Measurements from ENCODE around the gene MRPL36. TPM values are rescaled to one million over a fixed set of nuclear protein-coding genes. Genes with fewer than 3 reads are reported as not detected.
"Not testable (repeated sequence)": the region's sequence is repeated elsewhere in the genome, so short reads cannot be mapped to it uniquely, and the experiment has no call there.

MRPL36 gene
- total RNA-seq, 2 experiments from 2014 or later: 41.5 to 46.9 TPM

DNA sequence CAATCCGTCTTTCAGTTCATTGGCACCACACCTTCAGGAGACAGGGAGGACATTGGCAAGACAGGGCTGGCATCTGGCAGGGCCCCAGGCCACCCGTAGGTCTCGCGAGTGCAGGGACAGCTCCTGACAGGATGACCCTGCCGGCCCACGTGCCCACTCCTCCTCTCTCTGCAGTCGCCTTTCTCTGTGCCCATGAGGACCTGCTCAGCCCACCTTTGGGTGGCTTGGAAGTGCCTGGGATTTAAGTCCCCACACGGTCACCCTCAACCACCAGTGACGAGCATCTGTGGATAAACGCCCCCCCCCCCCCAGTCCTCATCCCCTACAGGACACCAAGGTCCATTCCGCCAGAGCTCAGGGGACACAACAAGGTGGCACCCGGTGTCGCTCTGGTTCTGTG, 4.1 kb downstream of the MRPL36 start:
- peaks cover 28% of the 10 kb centered on the region for H3K36me3 Mint-ChIP-seq (ENCODE audit: low read depth)

DNA sequence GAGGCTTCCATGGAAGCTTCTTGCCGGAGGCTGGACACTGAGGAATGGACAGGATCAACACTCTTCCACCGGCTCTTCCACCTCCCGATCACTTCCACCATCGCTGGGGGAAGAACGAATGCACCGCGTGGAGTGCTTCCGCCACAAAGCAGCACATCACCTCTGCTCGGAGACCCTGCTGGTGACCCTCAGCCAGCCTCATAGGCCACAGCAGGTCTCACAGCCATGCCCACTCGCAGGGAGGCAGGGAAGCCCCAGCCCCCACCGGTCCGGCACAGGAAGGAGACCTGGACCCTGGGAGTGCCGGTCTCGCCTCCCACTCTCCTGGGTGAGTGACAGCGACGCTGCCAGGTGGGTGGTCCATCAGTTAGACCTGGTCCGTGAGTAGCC, 4.7 kb downstream of the MRPL36 start:
- Mint-ChIP-seq H3K27ac (peak overlapping the region; percentile 61), H3K4me1 (peaks cover 76% of the 10 kb centered on the region), H3K27me3 (no peaks in the 10 kb centered on the region), H3K9me3 (peaks cover 2% of the 10 kb centered on the region), H3K4me3 (no peak overlapping the region), H3K36me3 (ENCODE audit: low read depth) (peaks cover 28% of the 10 kb centered on the region)
- no peak for DNase-seq
- ChIA-PET POLR2A (no interaction called here), CTCF (no interaction called here)

More for the DNA sequence above, 4.1 kb downstream of the MRPL36 start:
- Mint-ChIP-seq H3K27ac (no peak overlapping the region), H3K9me3 (peaks cover 2% of the 10 kb centered on the region), H3K4me1 (peaks cover 71% of the 10 kb centered on the region), H3K4me3 (no peak overlapping the region), H3K27me3 (no peaks in the 10 kb centered on the region)
- DNase-seq: no peak
- POLR2A ChIA-PET: no interaction called here
- CTCF ChIA-PET: no interaction called here

DNA sequence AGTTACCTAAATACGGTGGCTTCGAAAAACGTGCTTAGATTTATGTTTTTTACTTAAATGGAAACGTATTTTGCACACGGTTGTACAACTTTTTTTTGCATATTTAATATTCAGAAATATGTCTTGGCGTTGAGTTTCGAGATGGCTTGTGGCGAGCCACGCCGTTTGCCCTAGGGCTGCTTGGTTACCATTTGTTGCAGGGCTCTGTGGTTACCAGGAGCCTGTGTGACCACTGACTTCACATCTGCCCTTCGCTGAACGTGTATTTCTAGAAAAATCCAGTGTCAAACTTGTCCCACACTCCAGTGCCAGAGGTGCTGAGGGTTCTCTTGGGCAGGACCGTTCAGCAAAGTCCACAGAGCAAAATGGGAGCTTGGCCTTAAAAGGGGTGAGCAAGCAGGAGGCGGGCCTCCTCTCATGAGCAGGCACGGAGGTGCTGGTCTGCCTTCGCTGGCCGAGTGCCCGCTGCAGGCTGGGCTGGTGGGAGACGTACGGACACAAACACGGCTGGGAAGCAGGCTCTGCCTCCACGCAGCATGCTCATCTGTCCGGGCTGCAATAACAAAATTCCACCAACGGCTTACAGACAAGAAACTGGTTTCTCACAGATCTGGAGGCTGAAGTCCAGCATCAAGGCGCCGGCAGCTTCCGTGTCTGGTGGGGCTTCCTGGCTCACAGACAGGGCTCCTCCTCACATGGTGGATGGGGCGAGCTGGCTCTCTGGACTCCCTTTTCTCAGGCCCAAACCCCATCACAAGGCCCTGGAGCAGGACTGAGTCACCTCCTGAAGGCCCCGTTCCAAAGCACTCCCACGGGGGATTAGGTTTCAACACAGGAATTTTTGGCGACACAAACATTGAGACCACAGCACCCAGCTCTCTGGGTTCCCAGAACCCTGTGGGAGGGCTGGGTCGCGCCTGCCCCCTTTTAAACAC, 5.4 kb downstream of the MRPL36 start:
- peaks cover 26% of the 10 kb centered on the region for H3K36me3 Mint-ChIP-seq (ENCODE audit: low read depth)
- peak overlapping the region; percentile 98 for H3K27ac Mint-ChIP-seq
- CTCF ChIA-PET: no interaction called here
- H3K4me3 Mint-ChIP-seq: peak overlapping the region; percentile 75
- no peaks in the 10 kb centered on the region for H3K27me3 Mint-ChIP-seq
- no peak for DNase-seq
- peaks cover 2% of the 10 kb centered on the region for H3K9me3 Mint-ChIP-seq
- POLR2A ChIA-PET: no interaction called here
- H3K4me1 Mint-ChIP-seq: peaks cover 81% of the 10 kb centered on the region

- H3K9me3 Mint-ChIP-seq: peaks cover 2% of the 10 kb centered on the region
- ChIA-PET POLR2A (interaction anchor here (1.2 kb wide), 1 partner anchor 8 kb away, joined by 5 read pairs; the partner anchor contains the start of gene NDUFS6), CTCF (interaction anchor here (0.5 to 0.7 kb wide), 2 partner anchors 15 to 1661 kb away, joined by 3 to 4 read pairs; no protein-coding TSS in a partner anchor)
- H3K4me3 Mint-ChIP-seq: peak overlapping the region; percentile 75
- peak overlapping the region; percentile 98 for H3K27ac Mint-ChIP-seq
- peaks cover 23% of the 10 kb centered on the region for H3K36me3 Mint-ChIP-seq (ENCODE audit: low read depth)
- no peaks in the 10 kb centered on the region for H3K27me3 Mint-ChIP-seq
- H3K4me1 Mint-ChIP-seq: peaks cover 80% of the 10 kb centered on the region
- DNase-seq: peak; percentile 33
These were observed 6.3 kb downstream of the MRPL36 start for GRCh38 chr5:1793301-1793740.

DNA sequence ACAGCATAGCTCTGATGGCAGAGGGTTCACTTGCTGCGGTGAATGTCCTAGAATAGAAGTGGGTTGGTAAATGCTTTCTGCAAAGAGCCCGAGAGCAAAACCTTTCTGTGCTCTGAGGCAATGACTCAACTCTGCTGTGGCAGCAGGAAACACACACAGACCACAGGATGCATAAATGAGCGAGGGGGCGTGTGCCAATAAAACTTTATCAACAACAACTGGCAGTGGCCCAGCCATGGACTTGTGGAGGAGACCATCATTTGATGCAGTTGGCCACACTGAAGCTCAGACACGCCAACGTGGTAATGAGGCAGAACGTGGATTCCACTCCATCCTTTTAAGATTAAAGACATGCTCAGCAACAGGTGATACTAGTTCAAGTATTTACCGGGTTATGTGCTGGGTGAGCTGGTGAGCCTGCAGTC, 6.8 kb downstream of the MRPL36 start:
- CTCF ChIA-PET: interaction anchor here (0.5 to 0.9 kb wide), 3 partner anchors 8 to 1661 kb away, joined by 3 to 4 read pairs (median 3); no protein-coding TSS in a partner anchor
- peak overlapping the region; percentile 75 for H3K4me3 Mint-ChIP-seq

DNA sequence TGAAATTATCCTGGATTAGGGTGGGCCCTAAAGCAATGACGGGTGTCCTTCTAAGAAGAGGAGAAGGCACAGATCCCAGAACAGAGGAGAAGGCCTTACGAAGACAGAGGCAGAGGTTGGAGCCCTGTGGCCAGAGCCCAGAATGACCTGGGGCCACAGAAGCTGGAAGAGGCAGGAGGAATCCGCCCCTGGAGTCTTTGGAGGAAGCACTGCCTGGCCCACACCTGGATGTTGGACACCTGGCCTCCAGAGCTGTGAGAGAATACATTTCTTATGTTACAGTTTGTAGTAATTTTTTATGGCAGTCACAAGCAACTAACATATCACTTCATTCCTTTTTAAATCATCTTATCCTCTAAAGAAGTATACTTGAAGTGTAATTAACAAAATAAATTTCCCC, 8.5 kb downstream of the MRPL36 start:
- H3K4me1 Mint-ChIP-seq: peaks cover 65% of the 10 kb centered on the region

More for the DNA sequence above, 6.8 kb downstream of the MRPL36 start:
- peak overlapping the region; percentile 98 for H3K27ac Mint-ChIP-seq
- peak; percentile 88 for DNase-seq
- H3K4me1 Mint-ChIP-seq: peaks cover 77% of the 10 kb centered on the region
- peaks cover 19% of the 10 kb centered on the region for H3K36me3 Mint-ChIP-seq (ENCODE audit: low read depth)
- POLR2A ChIA-PET: interaction anchor here (1.2 kb wide), 1 partner anchor 8 kb away, joined by 5 read pairs; the partner anchor contains the start of gene NDUFS6
- peaks cover 2% of the 10 kb centered on the region for H3K9me3 Mint-ChIP-seq
- H3K27me3 Mint-ChIP-seq: no peaks in the 10 kb centered on the region

GRCh38 chr5:1789834-1790471, 9.7 kb downstream of the MRPL36 start:
- Mint-ChIP-seq H3K9me3 (peaks cover 2% of the 10 kb centered on the region), H3K4me3 (no peak overlapping the region), H3K4me1 (peaks cover 64% of the 10 kb centered on the region), H3K27ac (no peak overlapping the region), H3K36me3 (ENCODE audit: low read depth) (peaks cover 4% of the 10 kb centered on the region), H3K27me3 (no peaks in the 10 kb centered on the region)
- DNase-seq: no peak
- ChIA-PET CTCF (no interaction called here), POLR2A (no interaction called here)

More for the DNA sequence above, 8.5 kb downstream of the MRPL36 start:
- Mint-ChIP-seq H3K4me3 (no peak overlapping the region), H3K9me3 (peaks cover 2% of the 10 kb centered on the region), H3K27me3 (no peaks in the 10 kb centered on the region), H3K36me3 (ENCODE audit: low read depth) (peaks cover 4% of the 10 kb centered on the region), H3K27ac (peak overlapping the region; percentile 98)
- CTCF ChIA-PET: no interaction called here
- DNase-seq: no peak
- POLR2A ChIA-PET: no interaction called here

DNA sequence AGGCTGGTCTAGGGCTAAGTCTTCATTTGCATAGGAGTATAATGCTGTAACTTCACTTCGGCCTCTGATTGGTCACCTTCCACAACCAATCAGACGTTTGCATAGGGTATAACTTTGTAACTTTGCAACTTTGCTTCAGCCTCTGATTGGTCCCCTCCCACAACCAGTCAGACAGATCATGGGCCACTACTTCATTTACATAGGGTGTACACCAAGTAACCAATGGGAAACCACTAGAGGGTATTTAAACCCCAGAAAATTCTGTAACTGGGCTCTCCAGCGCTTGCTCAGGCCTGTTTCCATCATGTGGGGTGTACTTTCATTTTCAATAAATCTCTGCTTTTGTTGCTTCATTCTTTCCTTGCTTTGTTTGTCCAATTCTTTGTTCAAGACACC, 10.2 kb downstream of the MRPL36 start:
- DNase-seq; H3K27me3 Mint-ChIP-seq; H3K4me3 Mint-ChIP-seq; H3K36me3 Mint-ChIP-seq (ENCODE audit: low read depth); CTCF ChIA-PET; H3K27ac Mint-ChIP-seq; H3K9me3 Mint-ChIP-seq; POLR2A ChIA-PET: not testable (repeated sequence)
- H3K4me1 Mint-ChIP-seq: peaks cover 62% of the 10 kb centered on the region

GRCh38 chr5:1788828-1789227, 10.8 kb downstream of the MRPL36 start:
- DNase-seq: no peak
- POLR2A ChIA-PET: no interaction called here
- CTCF ChIA-PET: no interaction called here
- Mint-ChIP-seq H3K4me3 (no peak overlapping the region), H3K27me3 (no peaks in the 10 kb centered on the region), H3K36me3 (ENCODE audit: low read depth) (peaks cover 4% of the 10 kb centered on the region), H3K9me3 (peaks cover 2% of the 10 kb centered on the region), H3K4me1 (peaks cover 57% of the 10 kb centered on the region), H3K27ac (no peak overlapping the region)

- H3K9me3 Mint-ChIP-seq: peaks cover 2% of the 10 kb centered on the region
These were observed 11.4 kb downstream of the MRPL36 start for GRCh38 chr5:1788200-1788599.

GRCh38 chr5:1787472-1788047, 12.1 kb downstream of the MRPL36 start:
- Mint-ChIP-seq H3K36me3 (ENCODE audit: low read depth) (no peaks in the 10 kb centered on the region), H3K27me3 (no peaks in the 10 kb centered on the region), H3K9me3 (no peaks in the 10 kb centered on the region), H3K4me1 (peaks cover 52% of the 10 kb centered on the region), H3K4me3 (no peak overlapping the region), H3K27ac (no peak overlapping the region)
- POLR2A ChIA-PET: no interaction called here
- no peak for DNase-seq
- CTCF ChIA-PET: no interaction called here

More at GRCh38 chr5:1788200-1788599, 11.4 kb downstream of the MRPL36 start:
- no peak overlapping the region for H3K4me3 Mint-ChIP-seq
- CTCF ChIA-PET: no interaction called here
- peaks cover 52% of the 10 kb centered on the region for H3K4me1 Mint-ChIP-seq
- no peak overlapping the region for H3K27ac Mint-ChIP-seq
- POLR2A ChIA-PET: no interaction called here
- no peaks in the 10 kb centered on the region for H3K27me3 Mint-ChIP-seq
- H3K36me3 Mint-ChIP-seq (ENCODE audit: low read depth): peaks cover 4% of the 10 kb centered on the region
- no peak for DNase-seq

DNA sequence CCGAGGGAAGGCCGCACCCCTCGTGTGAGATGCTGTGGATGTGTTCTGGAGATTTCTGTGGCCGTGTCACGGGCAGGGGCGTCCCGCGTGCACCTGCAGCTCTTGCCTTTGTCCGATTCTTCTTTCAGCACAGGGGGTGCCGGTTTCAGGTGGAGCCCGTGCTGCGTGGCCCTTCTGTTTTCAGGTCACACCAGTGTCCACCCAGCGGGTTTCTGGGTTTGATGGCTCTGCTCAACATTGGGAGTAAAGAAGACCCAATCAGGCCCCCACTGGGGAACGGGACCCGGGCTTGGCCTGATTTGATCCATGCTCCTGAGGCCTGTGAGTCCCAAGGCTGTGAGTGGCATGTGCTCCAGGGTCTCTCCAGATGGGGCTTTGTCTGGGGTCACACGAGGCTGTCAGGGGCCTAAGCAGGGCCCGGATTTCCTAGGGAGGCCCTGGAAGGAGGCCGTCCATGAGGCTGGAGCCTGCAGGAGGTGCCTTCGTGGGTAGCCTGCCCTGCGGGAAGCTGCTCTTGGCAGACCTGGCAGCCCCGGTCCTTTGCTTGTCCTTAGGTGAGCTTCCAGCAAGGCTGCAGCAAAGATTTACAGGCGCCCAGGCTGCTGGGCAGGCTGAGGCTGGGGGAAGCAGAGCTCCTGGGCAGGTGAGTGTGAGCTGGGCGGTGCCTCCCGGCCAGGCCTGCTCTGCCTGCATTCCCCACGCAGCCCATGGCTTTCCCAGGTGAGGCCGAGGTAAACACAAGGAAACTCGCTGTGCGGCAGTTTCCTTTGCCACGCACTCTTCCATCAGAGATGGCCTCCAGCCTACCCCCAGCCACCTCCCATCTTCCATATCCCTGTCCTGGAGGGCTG, 12.8 kb downstream of the MRPL36 start:
- Mint-ChIP-seq H3K4me3 (no peak overlapping the region), H3K4me1 (peaks cover 49% of the 10 kb centered on the region), H3K27ac (no peak overlapping the region), H3K9me3 (no peaks in the 10 kb centered on the region), H3K36me3 (ENCODE audit: low read depth) (no peaks in the 10 kb centered on the region), H3K27me3 (no peaks in the 10 kb centered on the region)
- CTCF ChIA-PET: no interaction called here
- DNase-seq: no peak
- POLR2A ChIA-PET: no interaction called here

Data from activated CD4-positive, alpha-beta T cell treated with anti-CD3 and anti-CD28 coated beads, Interleukin-2, amount 10 ng/mL, durations not matched to agents 7 days and 5 days (primary cell).